Glomerular endothelial cell (primary cell): ENCODE data around the gene CPT2. TPM values are rescaled to one million over a fixed set of nuclear protein-coding genes. Genes with fewer than 3 reads are reported as not detected.

Experiments used
- DNase-seq: peaks from one replicate; pipeline ENCODE4 v3.0.0-alpha.2; 2011; ENCODE audit warnings: low read depth, low spot score; ENCODE audit errors: extremely low read depth
- total RNA-seq: library from RNA; depleted of rRNA; stranded (reverse); fragments of >200 nt; gene quantifications from 2 replicates; pipeline ENCODE4 v1.2.3, GENCODE V29; 2015

Gene CPT2
- total RNA-seq, 1 donor from 2014 or later: 14.1 TPM

DNA sequence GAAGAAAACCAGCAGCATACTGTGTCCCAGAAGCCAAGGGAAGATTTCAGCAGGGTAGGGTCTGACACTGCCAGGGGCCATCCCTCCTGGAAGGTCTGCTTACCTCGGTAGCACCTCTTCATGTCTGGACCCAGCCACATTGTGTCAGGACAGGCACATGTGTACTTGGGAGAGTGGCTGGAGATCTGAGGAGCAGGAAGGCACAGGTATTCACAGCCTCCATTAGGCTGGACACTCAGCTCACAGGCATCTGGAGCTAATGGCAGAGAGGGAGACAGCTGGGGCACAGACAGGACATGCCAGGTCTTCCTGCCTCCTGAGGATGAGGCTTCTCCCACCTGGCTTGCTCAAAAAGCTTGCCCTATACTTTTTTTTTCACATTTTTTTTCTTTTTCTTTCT lies 61.6 kb downstream of the CPT2 start:
- DNase-seq: no peak

DNA sequence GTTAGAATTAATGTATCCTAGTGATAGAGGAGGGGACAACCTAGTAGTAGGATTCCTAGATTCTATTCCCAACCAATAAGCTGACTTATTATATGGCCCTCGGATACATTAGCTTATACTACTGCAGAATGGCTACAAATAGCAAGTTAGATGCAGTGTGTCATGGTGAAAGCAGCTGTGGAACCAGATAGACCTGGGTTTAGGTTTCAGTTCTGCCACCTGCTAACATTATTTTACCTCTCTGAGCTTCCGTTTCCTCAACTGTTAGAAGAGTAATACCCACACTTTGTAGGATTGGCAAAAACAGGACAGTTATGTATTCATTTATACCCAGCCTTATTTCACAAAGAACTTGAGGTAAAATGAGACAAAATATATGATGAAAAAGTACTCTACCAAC lies 63.3 kb downstream of the CPT2 start:
- no peak for DNase-seq

DNA sequence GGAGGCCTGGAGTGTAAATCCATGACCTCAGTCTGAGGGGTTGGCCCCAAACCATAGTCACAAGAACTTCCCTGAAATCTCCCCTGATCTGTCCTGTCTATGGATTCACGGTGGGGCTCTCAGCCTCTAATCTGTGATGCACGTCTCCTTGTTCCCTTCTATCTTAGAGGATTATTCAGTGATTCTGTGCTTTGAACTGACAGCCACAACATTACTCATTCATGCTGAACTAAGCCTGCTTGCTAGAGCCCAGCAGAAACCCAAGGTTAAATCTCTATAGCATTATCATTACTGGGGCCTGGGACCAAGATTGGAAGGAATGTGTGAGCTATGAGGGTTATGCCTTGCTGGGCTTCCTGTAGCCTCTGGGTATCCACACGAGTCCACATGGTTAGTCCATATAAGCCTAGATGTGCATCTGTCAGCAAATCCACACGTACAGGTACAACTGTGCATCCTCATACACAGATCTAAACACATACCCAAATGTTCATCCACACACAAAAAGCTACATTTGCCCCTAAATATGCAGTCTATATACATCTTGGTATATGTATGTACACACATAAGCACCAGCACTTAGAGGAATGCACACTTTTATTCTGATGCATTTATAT lies 64.1 kb downstream of the CPT2 start:
- DNase-seq: no peak

DNA sequence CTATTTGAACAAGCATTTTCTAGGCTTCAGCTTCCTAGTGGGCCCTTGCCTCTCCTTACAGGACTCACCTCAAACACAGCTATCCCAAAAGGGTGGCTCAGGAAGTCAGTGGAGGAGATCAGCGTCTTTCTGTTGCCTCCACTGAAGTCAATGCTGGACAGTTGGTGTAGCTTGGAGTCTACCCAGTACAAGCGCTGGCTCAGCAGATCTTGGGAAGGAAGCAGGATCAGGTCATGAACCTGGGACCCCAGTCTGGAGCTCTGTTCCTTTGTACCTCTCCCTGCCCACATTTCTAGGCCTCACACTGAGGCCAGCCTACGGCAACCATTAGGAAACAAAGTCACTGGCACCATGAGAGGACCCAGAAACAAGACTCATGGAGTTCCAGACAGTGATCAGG lies 65.4 kb downstream of the CPT2 start:
- DNase-seq: no peak

Other genes starting within 250 kb of the CPT2 start
- gene PODN, start 134.6 kb upstream of the CPT2 start, total RNA-seq: 0.24 and 2.5 TPM in 2 replicates
- not detected in 2 replicates for gene SLC1A7, start 54.2 kb upstream of the CPT2 start, total RNA-seq
- 45.8 and 50.6 TPM in 2 replicates for gene CZIB, start 23.8 kb downstream of the CPT2 start, total RNA-seq
- gene MAGOH, start 41.7 kb downstream of the CPT2 start, total RNA-seq: 28.9 and 57.8 TPM in 2 replicates
- gene LRP8, start 131.2 kb downstream of the CPT2 start, total RNA-seq: 18.2 and 27.5 TPM in 2 replicates